Trophoblast cell (in vitro differentiated cells and primary cell): ENCODE data around the gene SCAPER.

ENCODE experiments used
- DNase-seq, 2 donors: peaks; one replicate each; pipeline ENCODE4 v3.0.0-alpha.2; 2016
- H2AFZ ChIP-seq: 2 replicates; pipeline ENCODE4 v1.6.1; 2013; ENCODE audit warnings: low read length, moderate library complexity, mild to moderate bottlenecking; ENCODE audit not compliant: insufficient read depth, poor library complexity
- H2AK5ac ChIP-seq: 2 replicates; pipeline ENCODE4 v1.6.1; 2013; ENCODE audit warnings: mild to moderate bottlenecking, low read length
- H2BK120ac ChIP-seq: 2 replicates; pipeline ENCODE4 v1.6.1; 2013; ENCODE audit warnings: low read length, mild to moderate bottlenecking, moderate library complexity; ENCODE audit not compliant: insufficient read depth, poor library complexity
- H2BK12ac ChIP-seq: 2 replicates; pipeline ENCODE4 v1.6.1; 2013; ENCODE audit warnings: mild to moderate bottlenecking, low read length, moderate library complexity
- H2BK5ac ChIP-seq: 2 replicates; pipeline ENCODE4 v1.6.1; 2013; ENCODE audit warnings: low read length, low read depth, moderate library complexity, mild to moderate bottlenecking; ENCODE audit not compliant: poor library complexity
- H3K14ac ChIP-seq: 2 replicates; pipeline ENCODE4 v1.6.1; 2013; ENCODE audit warnings: mild to moderate bottlenecking, low read length
- H3K18ac ChIP-seq: 2 replicates; pipeline ENCODE4 v1.6.1; 2013; ENCODE audit warnings: mild to moderate bottlenecking, low read length
- H3K23ac ChIP-seq: 2 replicates; pipeline ENCODE4 v1.6.1; 2013; ENCODE audit warnings: low read length
- H3K27ac ChIP-seq: 2 replicates; pipeline ENCODE4 v1.5.1; 2013; ENCODE audit warnings: low read depth, mild to moderate bottlenecking, inconsistent platforms, low read length, moderate library complexity
- H3K27me3 ChIP-seq: 2 replicates; pipeline ENCODE4 v1.6.1; 2013; ENCODE audit warnings: inconsistent platforms, mild to moderate bottlenecking, low read length, moderate library complexity; ENCODE audit not compliant: insufficient read depth
- H3K36me3 ChIP-seq, 2 experiments: 1 replicate in 1 of 2; 2 replicates in 1 of 2; pipeline ENCODE4 v1.6.1; 2013; ENCODE audit warnings: low read length in 2 of 2, mild to moderate bottlenecking in 2 of 2, moderate library complexity in 1 of 2; ENCODE audit not compliant: insufficient read depth in 2 of 2, control insufficient read depth in 1 of 2
- H3K4ac ChIP-seq: 2 replicates; pipeline ENCODE4 v1.6.1; 2013; ENCODE audit warnings: low read depth, mild to moderate bottlenecking, low read length, moderate library complexity
- H3K4me1 ChIP-seq, 2 experiments: 1 replicate in 1 of 2; 2 replicates in 1 of 2; pipeline ENCODE4 v1.6.1; 2013; ENCODE audit warnings: low read length in 2 of 2, mild to moderate bottlenecking in 2 of 2, moderate library complexity in 1 of 2; ENCODE audit not compliant: insufficient read depth in 2 of 2, control insufficient read depth in 1 of 2
- H3K4me2 ChIP-seq: 2 replicates; pipeline ENCODE4 v1.6.1; 2013; ENCODE audit warnings: inconsistent platforms, mild to moderate bottlenecking, low read length, moderate library complexity
- H3K4me3 ChIP-seq: 2 replicates; pipeline ENCODE4 v1.5.1; 2013; ENCODE audit warnings: mild to moderate bottlenecking, low read depth, low read length, inconsistent platforms
- H3K79me1 ChIP-seq: one replicate; pipeline ENCODE4 v1.6.1; 2013; ENCODE audit warnings: low read length
- H3K79me2 ChIP-seq: 2 replicates; pipeline ENCODE4 v1.6.1; 2013; ENCODE audit warnings: low read length, mild to moderate bottlenecking; ENCODE audit not compliant: control insufficient read depth, insufficient read depth, poor library complexity
- H3K9ac ChIP-seq: 2 replicates; pipeline ENCODE4 v1.6.1; 2013; ENCODE audit warnings: mild to moderate bottlenecking, low read length
- H3K9me3 ChIP-seq: 2 replicates; pipeline ENCODE4 v1.6.1; 2013; ENCODE audit warnings: low read depth, mild to moderate bottlenecking, control low read depth, inconsistent platforms, low read length; ENCODE audit not compliant: insufficient read depth
- H4K12ac ChIP-seq: 2 replicates; pipeline ENCODE4 v1.6.1; 2013; ENCODE audit warnings: low read depth, mild to moderate bottlenecking, low read length, moderate library complexity
- H4K8ac ChIP-seq: 2 replicates; pipeline ENCODE4 v1.6.1; 2013; ENCODE audit warnings: low read depth, mild to moderate bottlenecking, low read length, moderate library complexity
- H4K91ac ChIP-seq: one replicate; pipeline ENCODE4 v1.6.1; 2013; ENCODE audit warnings: low read depth, mild to moderate bottlenecking, low read length, moderate library complexity
- WGBS: extraction: QIAGEN DNeasy Blood & Tissue Kit; methylation state at CpG from one replicate; pipeline ENCODE4 v1.1.7; 2013; ENCODE audit warnings: missing lambda C conversion rate; ENCODE audit not compliant: insufficient read length, insufficient coverage; ENCODE audit errors: extremely low coverage; 5-methylcytosine and 5-hydroxymethylcytosine counted together

The SCAPER gene

GRCh38 chr15:76333720-76334437, 571.3 kb downstream of the SCAPER start:
- Histone ChIP-seq H3K9ac (no peak overlapping the region), H3K23ac (no peak overlapping the region), H3K4me1 (peaks cover 11 to 13% of the 10 kb centered on the region in 2 experiments), H3K79me2 (no peaks in the 10 kb centered on the region), H4K8ac (no peak overlapping the region), H3K27me3 (peaks cover 39% of the 10 kb centered on the region), H3K36me3 (no peaks in the 10 kb centered on the region), H3K4me2 (no peak overlapping the region), H2BK5ac (no peak overlapping the region), H4K91ac (no peak overlapping the region), H3K79me1 (no peaks in the 10 kb centered on the region), H3K14ac (no peak overlapping the region), H2AFZ (no peak overlapping the region), H2AK5ac (no peak overlapping the region), H3K18ac (no peak overlapping the region), H2BK12ac (no peak overlapping the region), H4K12ac (no peak overlapping the region), H3K27ac (no peak overlapping the region), H3K4ac (no peak overlapping the region), H2BK120ac (no peak overlapping the region), H3K9me3 (peaks cover 6% of the 10 kb centered on the region), H3K4me3 (no peak overlapping the region)
- WGBS: no CpG with 5 or more reads among the region's 9 CpGs
- DNase-seq: no peak

DNA sequence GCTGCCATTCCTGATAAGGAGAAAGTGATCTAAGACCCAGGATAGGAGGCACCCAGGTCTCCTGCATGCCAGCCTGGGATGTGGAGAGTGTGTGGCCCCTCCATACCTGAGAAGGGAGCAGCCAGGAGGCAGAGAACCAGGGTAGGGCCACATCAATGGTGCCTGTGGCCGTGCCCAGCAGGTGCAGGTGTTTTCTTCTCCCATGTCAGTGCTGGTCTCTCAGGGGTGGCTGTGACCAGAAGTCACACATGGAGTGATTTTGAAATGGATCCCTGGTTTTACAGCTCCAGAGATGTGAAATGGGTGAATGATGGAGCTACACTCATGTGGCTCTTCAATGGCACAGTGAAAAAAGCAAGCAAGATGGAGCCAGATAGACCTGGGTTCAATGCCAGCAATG, 571.8 kb downstream of the SCAPER start:
- Histone ChIP-seq H3K79me1 (no peaks in the 10 kb centered on the region), H3K14ac (no peak overlapping the region), H3K9ac (no peak overlapping the region), H3K18ac (no peak overlapping the region), H2AK5ac (no peak overlapping the region), H2BK120ac (no peak overlapping the region), H3K4me3 (no peak overlapping the region), H3K27me3 (peaks cover 33% of the 10 kb centered on the region), H3K27ac (no peak overlapping the region), H3K23ac (no peak overlapping the region), H2BK5ac (no peak overlapping the region), H3K36me3 (no peaks in the 10 kb centered on the region), H3K4me2 (no peak overlapping the region), H4K12ac (no peak overlapping the region), H3K4ac (no peak overlapping the region), H3K79me2 (no peaks in the 10 kb centered on the region), H3K4me1 (peaks cover 11% of the 10 kb centered on the region in 2 experiments), H3K9me3 (peaks cover 6% of the 10 kb centered on the region), H2BK12ac (no peak overlapping the region), H4K8ac (no peak overlapping the region), H2AFZ (no peak overlapping the region), H4K91ac (no peak overlapping the region)
- WGBS: no CpG with 5 or more reads among the region's 1 CpG
- DNase-seq: no peak

- Histone ChIP-seq H3K27me3 (peaks cover 28% of the 10 kb centered on the region), H2AK5ac (no peak overlapping the region), H3K4me3 (no peak overlapping the region), H3K23ac (no peak overlapping the region), H3K4me2 (no peak overlapping the region), H3K9ac (no peak overlapping the region), H2AFZ (no peak overlapping the region), H4K12ac (no peak overlapping the region), H3K36me3 (no peaks in the 10 kb centered on the region), H3K4ac (no peak overlapping the region), H3K18ac (no peak overlapping the region), H2BK120ac (no peak overlapping the region), H3K79me1 (no peaks in the 10 kb centered on the region), H3K27ac (no peak overlapping the region), H2BK5ac (no peak overlapping the region), H3K79me2 (no peaks in the 10 kb centered on the region), H4K8ac (no peak overlapping the region), H3K14ac (no peak overlapping the region), H3K4me1 (peaks cover 6 to 7% of the 10 kb centered on the region in 2 experiments), H2BK12ac (no peak overlapping the region), H4K91ac (no peak overlapping the region), H3K9me3 (peaks cover 3% of the 10 kb centered on the region)
- no CpG with 5 or more reads among the region's 1 CpG for WGBS
- no peak for DNase-seq
Observed at GRCh38 chr15:76332796-76333195, 572.3 kb downstream of the SCAPER start.

DNA sequence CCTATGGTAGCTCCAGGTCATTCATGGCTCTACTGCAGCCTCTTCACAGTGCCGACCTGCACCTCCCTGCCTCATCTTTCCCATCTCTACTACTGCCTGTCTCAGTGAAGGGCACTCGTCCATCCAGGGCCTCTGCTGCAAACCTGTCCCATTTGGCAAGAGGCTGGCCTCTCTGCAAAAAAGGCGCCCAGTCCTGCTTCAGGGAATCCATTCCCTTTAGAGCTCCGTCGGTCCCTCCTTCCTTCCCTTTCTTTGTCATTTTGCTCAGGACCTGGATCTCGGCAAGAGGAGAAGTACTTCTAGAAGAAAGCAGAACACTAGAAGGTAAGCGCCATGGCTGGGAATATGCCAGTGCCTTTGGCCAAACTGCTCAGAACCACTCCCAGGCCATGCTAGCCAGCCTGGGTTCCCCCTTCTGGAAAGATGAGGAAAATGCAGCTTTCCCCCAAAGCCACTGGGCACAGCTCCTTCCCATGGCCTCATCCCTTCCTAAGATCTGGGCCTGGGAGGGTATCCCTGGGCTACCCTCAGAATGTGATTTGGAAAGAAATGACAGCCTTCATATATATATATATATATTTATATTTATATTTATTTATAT, 575.0 kb downstream of the SCAPER start:
- no CpG with 5 or more reads among the region's 7 CpGs for WGBS
- H3K36me3 ChIP-seq: no peaks in the 10 kb centered on the region
- H3K9me3 ChIP-seq: no peaks in the 10 kb centered on the region

More for the DNA sequence above, 575.0 kb downstream of the SCAPER start:
- no peak overlapping the region for H4K91ac ChIP-seq
- no peak overlapping the region for H4K8ac ChIP-seq
- no peak overlapping the region for H3K27ac ChIP-seq
- H4K12ac ChIP-seq: no peak overlapping the region
- H3K18ac ChIP-seq: no peak overlapping the region
- H3K4me3 ChIP-seq: no peak overlapping the region
- no peak overlapping the region for H3K14ac ChIP-seq
- H2BK120ac ChIP-seq: no peak overlapping the region
- H3K9ac ChIP-seq: no peak overlapping the region
- no peak overlapping the region for H2BK5ac ChIP-seq
- H3K79me1 ChIP-seq: no peaks in the 10 kb centered on the region
- H3K4me1 ChIP-seq: peaks cover 1 to 2% of the 10 kb centered on the region in 2 experiments
- H2AFZ ChIP-seq: no peak overlapping the region
- no peaks in the 10 kb centered on the region for H3K79me2 ChIP-seq
- no peak overlapping the region for H3K23ac ChIP-seq
- H3K4ac ChIP-seq: no peak overlapping the region
- no peak overlapping the region for H2BK12ac ChIP-seq
- peak; percentile 51 to 79 for DNase-seq
- H3K4me2 ChIP-seq: no peak overlapping the region
- H2AK5ac ChIP-seq: no peak overlapping the region
- H3K27me3 ChIP-seq: peaks cover 6% of the 10 kb centered on the region
